SK-N-SH (cell line): ENCODE data around the gene ACVR2B.

ENCODE experiments used
- CTCF ChIP-seq: fragments of 200-600 bp; sonication (generic); IDR thresholded peaks from 2 replicates; pipeline ENCODE4 v1.6.1; 2017; ENCODE audit warnings: antibody characterized with exemption, mild to moderate bottlenecking, moderate library complexity
- ELF1 ChIP-seq: IDR thresholded peaks from 2 replicates; pipeline ENCODE4 v1.4.0; 2012
- MXI1 ChIP-seq: IDR thresholded peaks from 2 replicates; pipeline ENCODE4 v1.6.1; 2012; ENCODE audit warnings: mild to moderate bottlenecking, low read depth, low read length, improper control_type of control experiment
- RAD21 ChIP-seq: IDR thresholded peaks from 2 replicates; pipeline ENCODE4 v1.6.1; 2012; ENCODE audit warnings: mild to moderate bottlenecking, low read length
- REST ChIP-seq: IDR thresholded peaks from 2 replicates; pipeline ENCODE4 v1.6.1; 2012; ENCODE audit warnings: mild to moderate bottlenecking, low read depth, low read length, moderate library complexity
- SIN3A ChIP-seq: IDR thresholded peaks from 2 replicates; pipeline ENCODE4 v1.6.1; 2012; ENCODE audit warnings: low read depth, mild to moderate bottlenecking, low read length, moderate library complexity, borderline replicate concordance
- TAF1 ChIP-seq: IDR thresholded peaks from 2 replicates; pipeline ENCODE4 v1.6.1; 2012; ENCODE audit warnings: low read depth, mild to moderate bottlenecking, low read length, moderate library complexity, borderline replicate concordance

GRCh38 chr3:38536671-38537070 lies 83.0 kb downstream of the ACVR2B start:
- TF ChIP-seq REST (no peak), CTCF (no peak), ELF1 (no peak), MXI1 (no peak), SIN3A (no peak), TAF1 (no peak), RAD21 (no peak)
